IMR-90 (cell line): ENCODE data around the gene PPM1K. TPM values are rescaled to one million over a fixed set of nuclear protein-coding genes. Genes with fewer than 3 reads are reported as not detected.

ENCODE experiments used
- ATAC-seq: fragments of 200-7000 bp; cut with Tn5 transposase; 2 replicates; pipeline ENCODE4 v1.9.1; 2020; ENCODE audit warnings: low read depth, mild to moderate bottlenecking, moderate library complexity
- BruUV-seq: library from RNA; stranded (reverse); fragments of 400-500 nt; replicated peaks from 2 replicates; lab custom pipeline; 2021; lab: Mats Ljungman, UMichigan
- CTCF ChIA-PET: fragments of 300-600 bp; formaldehyde crosslinking; extraction: SDS; loops from one replicate; lab custom pipeline; 2021; ENCODE audit warnings: antibody characterized with exemption; lab: Yijun Ruan, JAX
- POLR2A ChIA-PET: fragments of 300-600 bp; sonication (Branson Sonifier 250); formaldehyde crosslinking; loops from one replicate; lab custom pipeline; 2022; ENCODE audit warnings: antibody characterized with exemption; ENCODE audit not compliant: unreplicated experiment; lab: Charles Lee
- DNase-seq: peaks from one replicate; pipeline ENCODE4 v3.0.0; 2013
- H2AFZ ChIP-seq: replicated peaks from 2 replicates; pipeline ENCODE3; 2013; ENCODE audit warnings: low read length, mild to moderate bottlenecking; ENCODE audit not compliant: poor library complexity
- H2AK5ac ChIP-seq: 2 replicates; pipeline ENCODE4 v1.6.1; 2013; ENCODE audit warnings: low read depth, low read length, inconsistent platforms
- H2AK9ac ChIP-seq: replicated peaks from 2 replicates; pipeline ENCODE3; 2013; ENCODE audit warnings: mild to moderate bottlenecking, low read depth, low read length, moderate library complexity; ENCODE audit not compliant: poor library complexity
- H2BK120ac ChIP-seq: 2 replicates; pipeline ENCODE4 v1.6.1; 2013; ENCODE audit warnings: low read depth, low read length, inconsistent platforms
- H2BK15ac ChIP-seq: 3 replicates; pipeline ENCODE4 v1.6.1; 2013; ENCODE audit warnings: low read depth, low read length, inconsistent platforms
- H2BK20ac ChIP-seq: 2 replicates; pipeline ENCODE4 v1.6.1; 2013; ENCODE audit warnings: low read depth, mild to moderate bottlenecking, inconsistent platforms, low read length, moderate library complexity
- H2BK5ac ChIP-seq: 2 replicates; pipeline ENCODE4 v1.6.1; 2013; ENCODE audit warnings: mild to moderate bottlenecking, low read depth, low read length, inconsistent platforms; ENCODE audit not compliant: poor library complexity, severe bottlenecking
- H3K14ac ChIP-seq: replicated peaks from 2 replicates; pipeline ENCODE4 v1.6.1; 2013; ENCODE audit warnings: low read depth, low read length, inconsistent platforms
- H3K18ac ChIP-seq: 2 replicates; pipeline ENCODE4 v1.6.1; 2013; ENCODE audit warnings: low read depth, low read length, control low read depth
- H3K23ac ChIP-seq: 2 replicates; pipeline ENCODE4 v1.6.1; 2013; ENCODE audit warnings: low read depth, low read length, inconsistent platforms
- H3K27ac ChIP-seq: 2 replicates; pipeline ENCODE4 v1.5.1; 2013; ENCODE audit warnings: mild to moderate bottlenecking, control low read depth, low read length; ENCODE audit not compliant: insufficient read depth
- H3K27me3 ChIP-seq: 2 replicates; pipeline ENCODE4 v1.6.1; 2013; ENCODE audit warnings: low read length; ENCODE audit not compliant: control insufficient read depth, insufficient read depth
- H3K36me3 ChIP-seq: 2 replicates; pipeline ENCODE4 v1.6.1; 2013; ENCODE audit warnings: low read length, mixed read lengths; ENCODE audit not compliant: control insufficient read depth, insufficient read depth
- H3K4ac ChIP-seq: 2 replicates; pipeline ENCODE4 v1.6.1; 2013; ENCODE audit warnings: low read depth, low read length, inconsistent platforms
- H3K4me1 ChIP-seq: 2 replicates; pipeline ENCODE4 v1.6.1; 2013; ENCODE audit warnings: low read length, mixed read lengths; ENCODE audit not compliant: control insufficient read depth, insufficient read depth
- H3K4me2 ChIP-seq: 2 replicates; pipeline ENCODE4 v1.6.1; 2013; ENCODE audit warnings: low read depth, mild to moderate bottlenecking, control low read depth, low read length, moderate library complexity
- H3K4me3 ChIP-seq: 2 replicates; pipeline ENCODE4 v1.5.1; 2013; ENCODE audit warnings: low read depth, mild to moderate bottlenecking, control low read depth, low read length, moderate library complexity; ENCODE audit not compliant: insufficient read depth
- H3K56ac ChIP-seq: 2 replicates; pipeline ENCODE4 v1.6.1; 2013; ENCODE audit warnings: low read length, inconsistent platforms; ENCODE audit not compliant: insufficient read depth; ENCODE audit errors: extremely low read depth
- H3K79me1 ChIP-seq, 2 experiments: 2 replicates each; pipeline ENCODE4 v1.6.1; 2013; ENCODE audit warnings: low read length in 2 of 2, inconsistent platforms in 1 of 2, low read depth in 1 of 2
- H3K9ac ChIP-seq: 2 replicates; pipeline ENCODE4 v1.6.1; 2013; ENCODE audit warnings: low read depth, low read length, control low read depth
- H3K9me1 ChIP-seq: 2 replicates; pipeline ENCODE4 v1.6.1; 2013; ENCODE audit warnings: low read length, inconsistent platforms; ENCODE audit not compliant: insufficient read depth
- H3K9me3 ChIP-seq: 2 replicates; pipeline ENCODE4 v1.6.1; 2013; ENCODE audit warnings: low read length; ENCODE audit not compliant: control insufficient read depth, insufficient read depth
- H4K20me1 ChIP-seq: 2 replicates; pipeline ENCODE4 v1.6.1; 2013; ENCODE audit warnings: low read length, inconsistent platforms; ENCODE audit not compliant: insufficient read depth
- H4K5ac ChIP-seq: 2 replicates; pipeline ENCODE4 v1.6.1; 2013; ENCODE audit warnings: mild to moderate bottlenecking, low read depth, low read length, control low read depth
- H4K8ac ChIP-seq, 2 experiments: 2 replicates each; pipeline ENCODE4 v1.6.1; 2013; ENCODE audit warnings: low read depth in 2 of 2, low read length in 2 of 2, control low read depth in 1 of 2, inconsistent platforms in 1 of 2
- H4K91ac ChIP-seq: 2 replicates; pipeline ENCODE4 v1.6.1; 2013; ENCODE audit warnings: low read depth, low read length, inconsistent platforms; ENCODE audit not compliant: insufficient read depth
- BHLHE40 ChIP-seq: fragments of 150-350 bp; IDR thresholded peaks from 2 replicates; pipeline ENCODE4 v1.6.1; 2016; ENCODE audit warnings: mild to moderate bottlenecking, low read depth, low read length
- CHD1 ChIP-seq: IDR thresholded peaks from 2 replicates; pipeline ENCODE4 v1.6.1; 2012; ENCODE audit warnings: low read depth, low read length, improper control_type of control experiment
- FOS ChIP-seq: fragments of 150-350 bp; IDR thresholded peaks from 2 replicates; pipeline ENCODE4 v1.6.1; 2016; ENCODE audit warnings: low read depth, low read length
- MAFK ChIP-seq: IDR thresholded peaks from 2 replicates; pipeline ENCODE4 v1.6.1; 2012; ENCODE audit warnings: low read depth, low read length, improper control_type of control experiment
- MXI1 ChIP-seq: IDR thresholded peaks from 2 replicates; pipeline ENCODE4 v1.6.1; 2012; ENCODE audit warnings: low read depth, mild to moderate bottlenecking, low read length, moderate library complexity, borderline replicate concordance
- NFE2L2 ChIP-seq: fragments of 150-350 bp; IDR thresholded peaks from 2 replicates; pipeline ENCODE4 v1.6.1; 2016; ENCODE audit warnings: low read depth, mild to moderate bottlenecking, low read length
- RAD21 ChIP-seq: IDR thresholded peaks from 2 replicates; pipeline ENCODE4 v1.6.1; 2012; ENCODE audit warnings: low read length, improper control_type of control experiment
- RCOR1 ChIP-seq: IDR thresholded peaks from 2 replicates; pipeline ENCODE4 v1.6.1; 2012; ENCODE audit warnings: mild to moderate bottlenecking, low read length, improper control_type of control experiment; ENCODE audit not compliant: insufficient replicate concordance
- RFX5 ChIP-seq: IDR thresholded peaks from 2 replicates; pipeline ENCODE4 v1.8.0; 2012; ENCODE audit warnings: low read depth, mild to moderate bottlenecking, low read length, moderate library complexity
- WGBS, 2 experiments: methylation state at CpG; one replicate each; pipeline versions ENCODE4 v1.1.5 to v1.1.7; 2013; ENCODE audit warnings: missing lambda C conversion rate in 2 of 2; ENCODE audit not compliant: insufficient read length in 1 of 2; ENCODE audit errors: extremely low coverage in 2 of 2; 5-methylcytosine and 5-hydroxymethylcytosine counted together
- dilution Hi-C: fragments of 300-500 bp; cut with HindIII; formaldehyde crosslinking; loops from one replicate; pipeline ENCODE4 v1.14.3; 2018; ENCODE audit warnings: low sequenced_read_pairs; ENCODE audit not compliant: unreplicated experiment
- in situ Hi-C: fragments of 300-500 bp; cut with MboI; formaldehyde crosslinking; loops from 3 replicates; pipeline ENCODE4 v1.14.3; 2019; ENCODE audit warnings: low sequenced_read_pairs, inconsistent platforms, mixed read lengths
- intact Hi-C: fragments of 100-400 bp; cut with micrococcal nuclease; formaldehyde crosslinking; loops from 2 replicates; pipeline ENCODE4 v1.10.0; 2022
- polyA plus RNA-seq, 3 experiments: library from polyadenylated mRNA; depleted of rRNA; stranded (reverse); fragments of >200 nt; gene quantifications; 2 replicates each; pipeline ENCODE4 v1.2.3, GENCODE V29; 2012; ENCODE audit warnings: low replicate concordance in 1 of 3
- total RNA-seq: library from RNA; depleted of rRNA; stranded (reverse); fragments of >200 nt; gene quantifications from 2 replicates; pipeline ENCODE4 v1.2.3, GENCODE V29; 2012
- TF ChIP-seq, protein P1 (sequence below): fragments of 150-350 bp; IDR thresholded peaks from 2 replicates; pipeline ENCODE4 v1.6.1; 2017; ENCODE audit warnings: mild to moderate bottlenecking, antibody characterized with exemption, low read length, low read depth
- TF ChIP-seq, protein P2 (sequence below): fragments of 150-350 bp; IDR thresholded peaks from 2 replicates; pipeline ENCODE4 v1.6.1; 2016; ENCODE audit warnings: low read depth, mild to moderate bottlenecking, low read length, moderate library complexity, borderline replicate concordance
- TF ChIP-seq, protein P3 (sequence below): conservative IDR thresholded peaks from 2 replicates; pipeline ENCODE4 v1.5.1; 2012; ENCODE audit warnings: mild to moderate bottlenecking, low read depth, low read length, improper control_type of control experiment

The PPM1K gene
- total and polyA plus RNA-seq, 2 of the 4 experiments (the other 2 are of a cell fraction): 6.1 to 11.5 TPM

DNA sequence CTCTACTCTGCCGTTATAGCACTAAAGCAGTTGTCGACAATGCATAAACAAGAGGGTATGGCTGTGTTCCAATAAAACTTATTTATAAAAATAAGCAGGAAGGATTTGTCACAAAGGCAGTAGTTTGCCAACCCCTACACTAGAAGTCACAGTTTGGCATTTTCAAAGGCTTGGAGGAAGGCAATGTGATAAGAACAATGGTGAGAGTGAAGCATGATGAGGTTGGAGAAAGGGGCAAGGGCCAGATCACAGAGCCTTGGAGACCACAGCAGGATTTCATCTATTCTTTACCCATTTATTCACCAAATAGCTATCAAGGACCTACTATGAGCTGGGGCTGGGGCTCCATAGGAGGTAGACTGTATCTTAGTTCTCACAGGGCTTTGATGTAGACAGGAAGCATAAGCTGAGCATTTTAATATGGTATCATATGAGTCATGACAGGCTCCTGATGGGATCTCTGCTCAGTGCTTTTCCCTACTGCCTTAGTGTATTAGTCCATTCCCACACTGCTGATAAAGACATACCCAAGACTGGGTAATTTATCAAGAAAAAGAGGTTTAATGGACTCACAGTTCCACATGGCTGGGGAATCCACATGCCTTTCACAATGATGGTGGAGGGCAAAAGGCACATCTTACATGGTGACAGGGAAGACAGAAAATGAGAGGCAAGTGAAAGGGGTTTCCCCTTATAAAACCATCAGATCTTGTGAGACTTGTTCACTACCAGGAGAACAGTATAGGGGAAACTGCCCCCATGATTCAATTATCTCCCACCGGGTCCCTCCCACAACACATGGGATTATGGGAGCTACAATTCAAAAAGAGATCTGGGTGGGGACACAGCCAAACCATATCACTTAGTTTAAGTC, 58.9 kb downstream of the PPM1K start (continued):
- TF ChIP-seq MXI1: no peak
- no peak for TF ChIP-seq RFX5

DNA sequence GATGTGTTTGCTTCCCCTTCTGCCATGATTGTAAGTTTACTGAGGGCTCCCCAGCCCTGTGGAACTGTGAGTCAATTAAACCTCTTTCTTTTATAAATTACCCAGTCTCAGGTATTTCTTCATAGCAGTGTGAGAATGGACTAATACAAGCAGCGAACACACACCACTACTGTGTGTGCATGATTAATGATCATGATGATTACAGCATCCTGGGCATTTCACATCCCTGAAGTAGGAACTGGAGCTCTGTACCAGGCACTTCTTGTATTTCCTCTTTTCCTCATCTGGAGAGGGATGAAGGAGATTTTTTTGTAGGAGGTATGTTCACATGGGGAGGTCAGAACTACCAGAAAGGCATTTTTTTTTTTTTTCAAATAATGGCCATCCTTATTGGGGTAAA, 60.8 kb downstream of the PPM1K start:
- no peak overlapping the region for H2BK15ac ChIP-seq
- H4K5ac ChIP-seq: no peak overlapping the region
- POLR2A ChIA-PET: no interaction called here
- no peak overlapping the region for H2BK5ac ChIP-seq
- H2AK5ac ChIP-seq: no peak overlapping the region
- no CpG with 5 or more reads among the region's 1 CpG for WGBS, 2 experiments
- no peak overlapping the region for H3K9ac ChIP-seq
- no peak overlapping the region for H3K4ac ChIP-seq
- H3K27me3 ChIP-seq: no peaks in the 10 kb centered on the region; the same call in 1 of the 2 replicates
- no peak overlapping the region for H3K56ac ChIP-seq
- no peak overlapping the region for H3K4me3 ChIP-seq
- no peak overlapping the region for H3K14ac ChIP-seq
- H3K18ac ChIP-seq: no peak overlapping the region
- CTCF ChIA-PET: no interaction called here
- no peak overlapping the region for H2BK20ac ChIP-seq
- no peak for DNase-seq
- no TSS peak for BruUV-seq
- H2AFZ ChIP-seq: no peak overlapping the region
- 0 out of 2 replicates have a peak, but pooled peaks cover 2% of the 10 kb centered on the region for H3K4me1 ChIP-seq
- no peak for ATAC-seq
- dilution Hi-C loops (no loop called here), intact Hi-C loops (no loop called here), in situ Hi-C loops (no loop called here)
- H4K91ac ChIP-seq: no peak overlapping the region
- no peaks in the 10 kb centered on the region for H3K9me1 ChIP-seq
- no peaks in the 10 kb centered on the region for H3K36me3 ChIP-seq
- no peak overlapping the region for H4K8ac ChIP-seq
- H2BK120ac ChIP-seq: no peak overlapping the region
- H2AK9ac ChIP-seq: no peak overlapping the region
- no peaks in the 10 kb centered on the region for H3K9me3 ChIP-seq
- no peaks in the 10 kb centered on the region for H3K79me1 ChIP-seq
- H3K4me2 ChIP-seq: no peak overlapping the region
- no peak overlapping the region for H3K27ac ChIP-seq
- H4K20me1 ChIP-seq: no peaks in the 10 kb centered on the region
- no peak overlapping the region for H3K23ac ChIP-seq
- TF ChIP-seq, protein P1, sequence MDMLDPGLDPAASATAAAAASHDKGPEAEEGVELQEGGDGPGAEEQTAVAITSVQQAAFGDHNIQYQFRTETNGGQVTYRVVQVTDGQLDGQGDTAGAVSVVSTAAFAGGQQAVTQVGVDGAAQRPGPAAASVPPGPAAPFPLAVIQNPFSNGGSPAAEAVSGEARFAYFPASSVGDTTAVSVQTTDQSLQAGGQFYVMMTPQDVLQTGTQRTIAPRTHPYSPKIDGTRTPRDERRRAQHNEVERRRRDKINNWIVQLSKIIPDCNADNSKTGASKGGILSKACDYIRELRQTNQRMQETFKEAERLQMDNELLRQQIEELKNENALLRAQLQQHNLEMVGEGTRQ: no peak
- TF ChIP-seq, protein P2, sequence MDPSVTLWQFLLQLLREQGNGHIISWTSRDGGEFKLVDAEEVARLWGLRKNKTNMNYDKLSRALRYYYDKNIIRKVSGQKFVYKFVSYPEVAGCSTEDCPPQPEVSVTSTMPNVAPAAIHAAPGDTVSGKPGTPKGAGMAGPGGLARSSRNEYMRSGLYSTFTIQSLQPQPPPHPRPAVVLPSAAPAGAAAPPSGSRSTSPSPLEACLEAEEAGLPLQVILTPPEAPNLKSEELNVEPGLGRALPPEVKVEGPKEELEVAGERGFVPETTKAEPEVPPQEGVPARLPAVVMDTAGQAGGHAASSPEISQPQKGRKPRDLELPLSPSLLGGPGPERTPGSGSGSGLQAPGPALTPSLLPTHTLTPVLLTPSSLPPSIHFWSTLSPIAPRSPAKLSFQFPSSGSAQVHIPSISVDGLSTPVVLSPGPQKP: no peak
- no peak for TF ChIP-seq RFX5
- no peak for TF ChIP-seq FOS
- no peak for TF ChIP-seq MXI1
- no peak for TF ChIP-seq RAD21
- TF ChIP-seq, protein P3, sequence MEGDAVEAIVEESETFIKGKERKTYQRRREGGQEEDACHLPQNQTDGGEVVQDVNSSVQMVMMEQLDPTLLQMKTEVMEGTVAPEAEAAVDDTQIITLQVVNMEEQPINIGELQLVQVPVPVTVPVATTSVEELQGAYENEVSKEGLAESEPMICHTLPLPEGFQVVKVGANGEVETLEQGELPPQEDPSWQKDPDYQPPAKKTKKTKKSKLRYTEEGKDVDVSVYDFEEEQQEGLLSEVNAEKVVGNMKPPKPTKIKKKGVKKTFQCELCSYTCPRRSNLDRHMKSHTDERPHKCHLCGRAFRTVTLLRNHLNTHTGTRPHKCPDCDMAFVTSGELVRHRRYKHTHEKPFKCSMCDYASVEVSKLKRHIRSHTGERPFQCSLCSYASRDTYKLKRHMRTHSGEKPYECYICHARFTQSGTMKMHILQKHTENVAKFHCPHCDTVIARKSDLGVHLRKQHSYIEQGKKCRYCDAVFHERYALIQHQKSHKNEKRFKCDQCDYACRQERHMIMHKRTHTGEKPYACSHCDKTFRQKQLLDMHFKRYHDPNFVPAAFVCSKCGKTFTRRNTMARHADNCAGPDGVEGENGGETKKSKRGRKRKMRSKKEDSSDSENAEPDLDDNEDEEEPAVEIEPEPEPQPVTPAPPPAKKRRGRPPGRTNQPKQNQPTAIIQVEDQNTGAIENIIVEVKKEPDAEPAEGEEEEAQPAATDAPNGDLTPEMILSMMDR: no peak
- TF ChIP-seq CHD1: no peak
- no peak for TF ChIP-seq NFE2L2
- TF ChIP-seq MAFK: no peak
- TF ChIP-seq BHLHE40: no peak
- no peak for TF ChIP-seq RCOR1
